Hepatocyte (in vitro differentiated cells): ENCODE data around the gene ZNF680.

Experiments
- EZH2 ChIP-seq: fragments of 200-600 bp; sonication (generic); IDR thresholded peaks from 2 replicates; pipeline ENCODE4 v1.6.1; 2016; ENCODE audit warnings: antibody characterized with exemption, mild to moderate bottlenecking, borderline replicate concordance
- TF ChIP-seq, protein P1 (sequence below): fragments of 200-600 bp; sonication (generic); IDR thresholded peaks from 2 replicates; pipeline ENCODE4 v1.5.1; 2016; ENCODE audit warnings: antibody characterized with exemption, mild to moderate bottlenecking; ENCODE audit not compliant: poor library complexity

DNA sequence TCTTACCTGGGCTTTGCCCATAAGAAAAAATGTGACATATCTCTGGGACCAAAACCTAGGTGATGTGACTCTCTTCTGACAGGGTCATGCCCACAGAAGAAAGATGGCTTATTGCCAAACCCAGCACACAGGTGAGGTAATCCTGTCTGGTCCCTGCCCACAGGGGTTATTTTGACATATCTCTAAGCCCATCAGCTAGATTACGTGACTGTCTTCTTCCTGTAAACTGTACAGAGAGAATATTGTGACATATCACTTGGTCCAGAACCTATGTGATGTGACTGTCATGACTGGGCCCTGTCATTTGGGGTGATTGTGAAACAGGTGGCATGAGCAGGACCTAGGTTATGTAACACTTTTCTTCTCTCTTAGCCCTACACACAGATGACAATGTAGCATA, 48.8 kb upstream of the ZNF680 start:
- TF ChIP-seq, protein P1, sequence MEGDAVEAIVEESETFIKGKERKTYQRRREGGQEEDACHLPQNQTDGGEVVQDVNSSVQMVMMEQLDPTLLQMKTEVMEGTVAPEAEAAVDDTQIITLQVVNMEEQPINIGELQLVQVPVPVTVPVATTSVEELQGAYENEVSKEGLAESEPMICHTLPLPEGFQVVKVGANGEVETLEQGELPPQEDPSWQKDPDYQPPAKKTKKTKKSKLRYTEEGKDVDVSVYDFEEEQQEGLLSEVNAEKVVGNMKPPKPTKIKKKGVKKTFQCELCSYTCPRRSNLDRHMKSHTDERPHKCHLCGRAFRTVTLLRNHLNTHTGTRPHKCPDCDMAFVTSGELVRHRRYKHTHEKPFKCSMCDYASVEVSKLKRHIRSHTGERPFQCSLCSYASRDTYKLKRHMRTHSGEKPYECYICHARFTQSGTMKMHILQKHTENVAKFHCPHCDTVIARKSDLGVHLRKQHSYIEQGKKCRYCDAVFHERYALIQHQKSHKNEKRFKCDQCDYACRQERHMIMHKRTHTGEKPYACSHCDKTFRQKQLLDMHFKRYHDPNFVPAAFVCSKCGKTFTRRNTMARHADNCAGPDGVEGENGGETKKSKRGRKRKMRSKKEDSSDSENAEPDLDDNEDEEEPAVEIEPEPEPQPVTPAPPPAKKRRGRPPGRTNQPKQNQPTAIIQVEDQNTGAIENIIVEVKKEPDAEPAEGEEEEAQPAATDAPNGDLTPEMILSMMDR, result no peak
- no peak for TF ChIP-seq EZH2
